Right forelimb (tissue), 1 donor: ENCODE results near the gene DAZL.
"Not testable (repeated sequence)": the region's sequence is repeated elsewhere in the genome, so short reads cannot be mapped to it uniquely, and the experiment has no call there.

ENCODE experiments used
- DNase-seq: peaks from one replicate; pipeline ENCODE4 v3.0.0-alpha.2; 2018

The DAZL gene, protein sequence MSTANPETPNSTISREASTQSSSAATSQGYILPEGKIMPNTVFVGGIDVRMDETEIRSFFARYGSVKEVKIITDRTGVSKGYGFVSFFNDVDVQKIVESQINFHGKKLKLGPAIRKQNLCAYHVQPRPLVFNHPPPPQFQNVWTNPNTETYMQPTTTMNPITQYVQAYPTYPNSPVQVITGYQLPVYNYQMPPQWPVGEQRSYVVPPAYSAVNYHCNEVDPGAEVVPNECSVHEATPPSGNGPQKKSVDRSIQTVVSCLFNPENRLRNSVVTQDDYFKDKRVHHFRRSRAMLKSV

DNA sequence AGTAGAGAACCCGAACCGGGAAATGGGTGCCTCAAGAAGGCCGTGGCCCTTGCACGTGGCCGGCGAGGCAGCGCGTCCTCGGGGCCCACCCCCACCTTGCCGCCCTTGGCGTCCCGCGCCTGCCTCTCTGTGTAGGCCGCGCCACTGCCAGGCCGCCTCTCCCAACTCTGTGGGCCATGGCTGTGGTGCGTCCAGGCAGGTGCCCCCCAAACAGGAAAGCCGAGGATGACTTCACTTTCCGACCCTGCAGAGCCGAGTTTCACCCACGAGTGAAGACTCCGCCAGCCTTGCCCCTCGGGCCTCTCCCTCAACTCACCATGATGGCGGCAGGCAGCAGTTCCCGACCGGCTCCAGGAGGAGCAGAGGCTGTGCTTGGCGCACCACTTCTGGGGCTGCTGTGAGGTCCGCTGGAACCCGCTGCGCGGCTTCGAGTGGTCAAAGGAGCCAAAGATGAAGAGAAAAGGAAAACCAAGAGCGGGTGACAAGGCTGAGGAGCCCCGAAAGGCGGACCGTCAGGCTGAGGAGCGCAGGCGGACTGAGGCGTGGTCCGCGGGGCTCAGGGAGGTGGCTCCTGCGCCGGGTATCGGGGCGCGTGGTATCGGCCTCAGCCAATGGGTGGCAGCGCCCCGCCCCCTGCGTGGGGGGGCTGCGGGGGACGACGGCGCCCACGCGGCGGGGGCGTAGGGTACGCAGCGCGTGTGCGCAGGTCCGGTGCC lies at the start of gene DAZL:
Gene DAZL (minus strand): TSS at position 537 of the 716 bp plus-strand sequence. CDS start 218 bp downstream, at position 319.
- no peak for DNase-seq

GRCh38 chr3:16654976-16655375 lies 49.8 kb upstream of the DAZL start:
- DNase-seq = no peak

- DNase-seq = no peak
Observed at GRCh38 chr3:16653712-16654111, 48.5 kb upstream of the DAZL start.

- no peak for DNase-seq
Observed at GRCh38 chr3:16647668-16648067, 42.4 kb upstream of the DAZL start.

- no peak for DNase-seq
Observed at GRCh38 chr3:16639806-16640205, 34.6 kb upstream of the DAZL start.

DNA sequence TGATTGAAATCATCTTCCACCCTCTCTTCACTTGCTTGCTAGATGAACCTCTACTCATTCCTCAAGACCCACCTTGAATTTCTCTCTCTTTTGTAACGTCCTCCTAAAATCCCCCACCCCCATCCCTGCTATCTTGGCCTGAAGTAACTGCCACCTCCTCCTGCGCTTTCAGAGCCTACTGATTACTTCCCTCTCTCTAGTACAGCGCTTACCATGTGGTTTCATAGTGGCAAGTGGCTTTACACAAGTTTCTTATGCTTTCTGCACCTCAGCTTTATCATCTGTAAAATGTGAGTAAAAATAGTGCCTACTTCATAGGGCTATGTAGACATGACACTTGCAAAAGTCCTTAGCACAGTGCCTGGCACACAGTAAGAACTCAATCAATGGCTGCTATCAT lies 28.7 kb upstream of the DAZL start:
- no peak for DNase-seq

GRCh38 chr3:16632395-16632794 lies 27.2 kb upstream of the DAZL start:
- no peak for DNase-seq

- no peak for DNase-seq
Observed at GRCh38 chr3:16618721-16619120, 13.5 kb upstream of the DAZL start.

- DNase-seq = not testable (repeated sequence)
Observed at GRCh38 chr3:16617155-16617554, 11.9 kb upstream of the DAZL start.

GRCh38 chr3:16616083-16616482 lies 10.9 kb upstream of the DAZL start:
- no peak for DNase-seq

GRCh38 chr3:16614033-16615031 lies 9.1 kb upstream of the DAZL start:
- no peak for DNase-seq

DNA sequence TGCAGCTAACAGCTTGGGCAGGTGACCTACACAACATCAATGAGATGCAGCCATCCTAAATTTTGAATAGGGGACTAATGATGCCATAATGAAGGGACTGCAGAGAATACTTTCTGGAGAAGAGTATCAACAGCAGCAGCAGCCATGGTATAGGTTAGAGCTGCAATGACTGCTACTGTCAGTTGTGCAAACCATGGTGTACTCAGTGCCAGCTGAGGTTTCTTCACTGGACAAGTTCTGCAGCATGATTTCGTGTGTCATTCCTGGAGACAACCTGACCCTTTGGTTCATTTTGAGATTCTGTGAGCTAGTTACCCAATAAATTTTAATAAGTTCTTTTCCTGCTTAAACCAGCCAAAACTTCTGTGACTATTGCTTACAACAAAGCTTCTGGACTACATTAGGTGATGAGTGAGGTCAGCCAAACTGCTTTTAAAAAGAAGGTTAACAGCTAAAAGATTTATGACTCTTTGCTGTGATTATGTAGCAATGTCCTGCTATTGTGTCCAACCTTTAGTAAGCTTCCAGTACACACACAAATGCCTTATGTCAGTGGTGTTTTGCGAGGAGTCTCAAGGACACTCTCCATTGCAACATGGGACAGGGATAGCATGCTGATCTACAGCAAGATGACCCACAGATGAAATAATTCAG lies 4.8 kb upstream of the DAZL start:
- no peak for DNase-seq

GRCh38 chr3:16608816-16609215 lies 3.6 kb upstream of the DAZL start:
- no peak for DNase-seq

DNA sequence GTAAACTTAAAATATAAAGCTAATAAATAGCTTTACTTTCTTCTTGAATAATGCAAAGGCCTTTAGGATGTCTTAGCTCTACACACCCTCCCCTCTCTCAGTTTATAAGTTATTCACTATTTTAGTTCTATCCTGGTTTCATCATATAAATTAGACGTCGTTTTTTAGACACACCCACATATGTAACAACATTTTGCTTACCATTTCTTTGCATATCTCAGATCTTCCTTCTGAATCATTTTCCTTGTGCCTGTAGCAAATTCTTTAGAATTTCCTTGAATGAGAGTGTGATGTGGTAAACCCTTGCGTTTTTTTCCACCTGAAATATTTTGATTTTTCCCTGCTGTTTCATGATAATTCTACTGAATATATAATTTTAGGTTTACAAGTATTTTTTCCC lies 2.5 kb upstream of the DAZL start:
- DNase-seq = no peak

- DNase-seq = no peak
Observed at GRCh38 chr3:16606398-16606797, 1.2 kb upstream of the DAZL start.

- no peak for DNase-seq
Observed at GRCh38 chr3:16605966-16606365, 743 bp upstream of the DAZL start.

- no peak for DNase-seq
Observed at GRCh38 chr3:16604433-16604832, 790 bp downstream of the DAZL start.

- DNase-seq = no peak
Observed at GRCh38 chr3:16601537-16602005, 3.7 kb downstream of the DAZL start.

GRCh38 chr3:16600780-16601536 lies 4.3 kb downstream of the DAZL start:
- DNase-seq = peak; percentile 73

DNA sequence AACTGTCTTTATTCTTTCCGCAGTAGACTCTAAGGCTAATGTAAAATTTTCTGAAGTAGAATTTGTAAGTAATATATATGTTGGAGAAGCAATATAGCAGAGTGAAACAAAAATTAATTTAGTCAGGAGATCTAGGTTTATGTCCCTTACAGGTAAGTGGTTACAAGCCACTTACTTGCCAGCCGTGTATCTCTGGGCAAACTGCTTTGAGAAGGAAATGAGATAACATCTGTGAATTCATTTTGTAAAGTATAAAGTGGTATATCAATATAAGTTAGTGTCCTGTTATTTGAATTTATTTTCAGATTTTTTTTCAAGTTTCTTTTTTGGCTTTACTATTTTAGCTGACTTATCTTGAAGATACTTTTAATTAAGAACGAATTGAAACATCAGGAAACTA lies 5.5 kb downstream of the DAZL start:
- DNase-seq = no peak

DNA sequence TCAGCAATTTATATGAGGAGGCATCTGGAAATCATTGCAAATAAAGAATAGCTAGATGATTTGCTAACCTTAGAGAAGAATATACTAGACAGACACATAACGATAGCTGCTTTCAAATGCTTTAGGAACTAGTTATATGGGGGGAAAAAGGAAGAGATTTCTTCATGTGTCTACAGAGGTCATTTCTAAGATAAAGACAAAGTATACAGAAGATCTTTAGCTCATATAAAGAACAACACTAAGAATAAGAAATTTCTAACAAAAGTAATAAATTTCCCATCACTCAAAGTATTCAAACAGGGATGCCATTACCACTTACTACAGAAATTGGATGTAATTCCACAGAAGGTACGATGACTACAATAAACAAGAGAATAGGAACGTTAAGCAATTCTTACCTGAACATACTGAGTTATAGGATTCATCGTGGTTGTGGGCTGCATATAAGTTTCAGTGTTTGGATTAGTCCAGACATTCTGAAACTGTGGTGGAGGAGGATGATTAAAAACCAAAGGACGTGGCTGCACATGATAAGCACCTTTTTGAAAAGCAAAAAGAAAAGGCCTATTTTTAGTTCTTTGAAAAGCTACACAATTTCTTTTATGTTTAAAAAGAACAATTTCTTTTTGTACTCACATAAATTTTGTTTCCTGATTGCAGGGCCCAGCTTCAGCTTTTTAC lies 8.7 kb downstream of the DAZL start:
- DNase-seq = no peak
